SK-N-SH (cell line): ENCODE results near the gene MAGI2. TPM values are rescaled to one million over a fixed set of nuclear protein-coding genes. Genes with fewer than 3 reads are reported as not detected.

Experiments
- CTCF ChIA-PET: fragments of 300-600, 350-600 bp; formaldehyde crosslinking; extraction: SDS; loops from one replicate; lab custom pipeline; 2021; lab: Yijun Ruan, JAX
- POLR2A ChIA-PET: fragments of 350-600 bp; sonication (Branson Sonifier 250); formaldehyde crosslinking; extraction: SDS; loops from one replicate; lab custom pipeline; 2020; ENCODE audit warnings: antibody characterized with exemption, inconsistent platforms; lab: Yijun Ruan, JAX
- DNase-seq: peaks from one replicate; pipeline ENCODE4 v3.0.0; 2012
- H2AFZ ChIP-seq: fragments of 200-600 bp; sonication (generic); 2 replicates; pipeline ENCODE4 v1.8.1; 2016; ENCODE audit warnings: antibody characterized with exemption, mild to moderate bottlenecking, low read depth
- H3F3A ChIP-seq: fragments of 200-600 bp; sonication (generic); replicated peaks from 2 replicates; pipeline ENCODE3; 2016; ENCODE audit warnings: antibody characterized with exemption, mild to moderate bottlenecking; ENCODE audit not compliant: insufficient read depth
- H3K27ac ChIP-seq, 2 experiments: fragments of 200-500 bp in 1 of 2; fragments of 200-600 bp in 1 of 2; sonication (Bioruptor generic) in 1 of 2; sonication (generic), shearing (Covaris generic) in 1 of 2; 2 replicates each; pipeline versions ENCODE4 v1.5.1 to v1.6.1; 2014 to 2016; ENCODE audit warnings: low read depth in 2 of 2, inconsistent platforms in 1 of 2, low read length in 1 of 2, mild to moderate bottlenecking in 1 of 2, mixed read lengths in 1 of 2
- H3K27me3 ChIP-seq: fragments of 200-600 bp; sonication (generic), shearing (Covaris generic); 2 replicates; pipeline ENCODE4 v1.6.1; 2016; ENCODE audit warnings: mixed run types; ENCODE audit not compliant: insufficient read depth
- H3K36me3 ChIP-seq, 2 experiments: fragments of 200-500 bp in 1 of 2; fragments of 200-600 bp in 1 of 2; sonication (Bioruptor generic) in 1 of 2; sonication (generic) in 1 of 2; replicated peaks in 1 of 2; 2 replicates each; pipeline versions ENCODE3 to v1.5.1; 2014 to 2016; ENCODE audit warnings: low read length in 1 of 2, mild to moderate bottlenecking in 1 of 2; ENCODE audit not compliant: insufficient read depth in 2 of 2, control insufficient read depth in 1 of 2
- H3K4me1 ChIP-seq, 2 experiments: fragments of 200-500 bp in 1 of 2; fragments of 200-600 bp in 1 of 2; sonication (Bioruptor generic) in 1 of 2; sonication (generic), shearing (Covaris generic) in 1 of 2; 2 replicates each; pipeline versions ENCODE4 v1.5.1 to v1.6.1; 2014 to 2016; ENCODE audit warnings: low read depth in 1 of 2, low read length in 1 of 2, mixed run types in 1 of 2; ENCODE audit not compliant: insufficient read depth in 2 of 2, control insufficient read depth in 1 of 2
- H3K4me2 ChIP-seq: fragments of 200-600 bp; sonication (generic), shearing (Covaris generic); 2 replicates; pipeline ENCODE4 v1.6.1; 2017; ENCODE audit warnings: mixed run types
- H3K4me3 ChIP-seq, 2 experiments: fragments of 200-500 bp in 1 of 2; fragments of 200-600 bp in 1 of 2; sonication (Bioruptor generic) in 1 of 2; sonication (generic), shearing (Covaris generic) in 1 of 2; 2 replicates each; pipeline versions ENCODE4 v1.5.1 to v1.8.1; 2014 to 2016; ENCODE audit warnings: low read depth in 2 of 2, inconsistent platforms in 1 of 2, low read length in 1 of 2, mild to moderate bottlenecking in 1 of 2, mixed read lengths in 1 of 2, moderate library complexity in 1 of 2
- H3K79me2 ChIP-seq: fragments of 200-600 bp; sonication (generic); 2 replicates; pipeline ENCODE4 v1.8.1; 2017; ENCODE audit warnings: mild to moderate bottlenecking; ENCODE audit not compliant: insufficient read depth
- H3K9ac ChIP-seq: fragments of 200-600 bp; sonication (generic); 2 replicates; pipeline ENCODE4 v1.6.1; 2017; ENCODE audit warnings: mixed run types
- H3K9me2 ChIP-seq: fragments of 200-600 bp; sonication (generic); 2 replicates; pipeline ENCODE4 v1.6.1; 2017; ENCODE audit warnings: mixed run types
- H3K9me3 ChIP-seq: fragments of 200-600 bp; sonication (generic); 2 replicates; pipeline ENCODE4 v1.6.1; 2017; ENCODE audit warnings: mixed run types, mild to moderate bottlenecking, moderate library complexity
- H4K20me1 ChIP-seq: fragments of 200-600 bp; sonication (generic); 2 replicates; pipeline ENCODE4 v1.6.1; 2017; ENCODE audit warnings: mild to moderate bottlenecking, mixed run types; ENCODE audit not compliant: insufficient read depth
- CHD2 ChIP-seq: fragments of 150-350 bp; IDR thresholded peaks from 2 replicates; pipeline ENCODE4 v1.6.1; 2018; ENCODE audit warnings: low read length; ENCODE audit not compliant: partially characterized antibody
- CTCF ChIP-seq: fragments of 200-600 bp; sonication (generic); IDR thresholded peaks from 2 replicates; pipeline ENCODE4 v1.6.1; 2017; ENCODE audit warnings: antibody characterized with exemption, mild to moderate bottlenecking, moderate library complexity
- ELF1 ChIP-seq: IDR thresholded peaks from 2 replicates; pipeline ENCODE4 v1.4.0; 2012
- EZH2phosphoT487 ChIP-seq: fragments of 200-600 bp; sonication (generic); IDR thresholded peaks from 2 replicates; pipeline ENCODE4 v1.6.1; 2017; ENCODE audit warnings: low read depth, mixed run types, mild to moderate bottlenecking, antibody characterized with exemption, moderate library complexity, borderline replicate concordance
- FOXJ3 ChIP-seq: sonication (generic); formaldehyde crosslinking; IDR thresholded peaks from 2 replicates; pipeline ENCODE4 v1.5.1; 2020; ENCODE audit warnings: mild to moderate bottlenecking, missing genetic modification reagents
- FOXM1 ChIP-seq: IDR thresholded peaks from 2 replicates; pipeline ENCODE4 v1.4.0; 2012; ENCODE audit warnings: low read depth, mild to moderate bottlenecking
- JUND ChIP-seq: IDR thresholded peaks from 2 replicates; pipeline ENCODE4 v1.4.0; 2012
- NRF1 ChIP-seq: IDR thresholded peaks from 2 replicates; pipeline ENCODE4 v1.6.1; 2012; ENCODE audit warnings: low read depth, mild to moderate bottlenecking, low read length
- PBX3 ChIP-seq: IDR thresholded peaks from 2 replicates; pipeline ENCODE4; 2012
- POLR2AphosphoS5 ChIP-seq: IDR thresholded peaks from 2 replicates; pipeline ENCODE4 v1.6.1; 2012; ENCODE audit warnings: low read depth, low read length
- RCOR1 ChIP-seq: fragments of 150-350 bp; IDR thresholded peaks from 2 replicates; pipeline ENCODE4 v1.6.1; 2017; ENCODE audit warnings: antibody characterized with exemption, low read length
- REST ChIP-seq: IDR thresholded peaks from 2 replicates; pipeline ENCODE4 v1.6.1; 2012; ENCODE audit warnings: mild to moderate bottlenecking, low read depth, low read length, moderate library complexity
- TAF1 ChIP-seq: IDR thresholded peaks from 2 replicates; pipeline ENCODE4 v1.6.1; 2012; ENCODE audit warnings: low read depth, mild to moderate bottlenecking, low read length, moderate library complexity, borderline replicate concordance
- TCF12 ChIP-seq: IDR thresholded peaks from 2 replicates; pipeline ENCODE4 v1.4.0; 2012
- YY1 ChIP-seq: IDR thresholded peaks from 2 replicates; pipeline ENCODE4 v1.4.0; 2012; ENCODE audit warnings: low read depth, mild to moderate bottlenecking
- WGBS: methylation state at CpG from one replicate; pipeline ENCODE4 v1.1.6; 2017; ENCODE audit warnings: low lambda C conversion rate; 5-methylcytosine and 5-hydroxymethylcytosine counted together
- polyA plus RNA-seq, 3 experiments: library from polyadenylated mRNA; depleted of rRNA; stranded (reverse); fragments of >200 nt; gene quantifications; 2 replicates each; pipeline ENCODE4 v1.2.3, GENCODE V29; 2012
- TF ChIP-seq, protein P1 (sequence below): fragments of 150-350 bp; IDR thresholded peaks from 2 replicates; pipeline ENCODE4 v1.6.1; 2016; ENCODE audit warnings: mild to moderate bottlenecking, low read depth, low read length
- TF ChIP-seq, protein P2 (sequence below): fragments of 150-350 bp; IDR thresholded peaks from 2 replicates; pipeline ENCODE4 v1.6.1; 2017; ENCODE audit warnings: antibody characterized with exemption, low read length, low read depth, borderline replicate concordance
- TF ChIP-seq, protein P3 (sequence below): IDR thresholded peaks from 2 replicates; pipeline ENCODE4 v1.4.0; 2012; ENCODE audit warnings: low read depth, borderline replicate concordance

The MAGI2 gene
- polyA plus RNA-seq, 1 of the 3 experiments (the other 2 are of a cell fraction) = 1.1 TPM

GRCh38 chr7:78792624-78793023 lies 660.8 kb downstream of the MAGI2 start (continued):
- TF ChIP-seq REST = no peak

DNA sequence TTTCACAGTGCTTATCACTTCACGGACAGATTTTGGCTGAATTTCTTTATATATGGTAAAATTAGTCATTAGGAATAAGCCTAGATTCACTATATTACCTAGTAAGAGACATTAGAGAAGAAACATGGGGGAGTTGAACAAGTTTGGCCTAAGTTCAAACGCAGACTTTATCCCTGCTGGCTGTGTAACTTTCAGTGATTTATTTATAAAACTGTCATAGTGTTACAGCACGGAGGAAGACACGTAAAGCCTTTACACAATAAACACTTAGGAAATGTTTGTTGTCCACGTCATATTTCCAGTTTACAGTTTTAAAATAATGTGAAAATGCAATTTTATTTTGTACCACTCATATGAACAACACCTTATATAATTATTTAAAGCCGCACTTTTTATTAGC lies 661.5 kb downstream of the MAGI2 start:
- no peaks in the 10 kb centered on the region for H3K9me2 ChIP-seq
- no peaks in the 10 kb centered on the region for H3K27me3 ChIP-seq
- WGBS = 76% methylated on average over 6 of the region's 6 CpGs
- no peaks in the 10 kb centered on the region for H3K79me2 ChIP-seq
- H3K36me3 ChIP-seq = no peaks in the 10 kb centered on the region
- H3F3A ChIP-seq = no peaks in the 10 kb centered on the region
- no peak for DNase-seq
- H2AFZ ChIP-seq = no peak overlapping the region
- CTCF ChIA-PET = no interaction called here
- no peak overlapping the region for H3K4me3 ChIP-seq
- H3K9me3 ChIP-seq = peaks cover 4% of the 10 kb centered on the region; the same call in 1 of the 2 replicates
- H4K20me1 ChIP-seq = no peaks in the 10 kb centered on the region
- no peak overlapping the region for H3K9ac ChIP-seq
- no peak overlapping the region for H3K27ac ChIP-seq
- H3K4me1 ChIP-seq = no peaks in the 10 kb centered on the region; a peak in 2 of 4 replicates
- TF ChIP-seq POLR2AphosphoS5 (no peak), CHD2 (no peak), REST (no peak), ELF1 (no peak), JUND (no peak), FOXM1 (no peak), PBX3 (no peak), CTCF (no peak), EZH2phosphoT487 (no peak), NRF1 (no peak), YY1 (no peak), FOXJ3 (CRISPR knock-in tag) (no peak), TCF12 (no peak), TAF1 (no peak), RCOR1 (no peak)
- TF ChIP-seq, protein P1, sequence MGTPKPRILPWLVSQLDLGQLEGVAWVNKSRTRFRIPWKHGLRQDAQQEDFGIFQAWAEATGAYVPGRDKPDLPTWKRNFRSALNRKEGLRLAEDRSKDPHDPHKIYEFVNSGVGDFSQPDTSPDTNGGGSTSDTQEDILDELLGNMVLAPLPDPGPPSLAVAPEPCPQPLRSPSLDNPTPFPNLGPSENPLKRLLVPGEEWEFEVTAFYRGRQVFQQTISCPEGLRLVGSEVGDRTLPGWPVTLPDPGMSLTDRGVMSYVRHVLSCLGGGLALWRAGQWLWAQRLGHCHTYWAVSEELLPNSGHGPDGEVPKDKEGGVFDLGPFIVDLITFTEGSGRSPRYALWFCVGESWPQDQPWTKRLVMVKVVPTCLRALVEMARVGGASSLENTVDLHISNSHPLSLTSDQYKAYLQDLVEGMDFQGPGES = no peak
- TF ChIP-seq, protein P2, sequence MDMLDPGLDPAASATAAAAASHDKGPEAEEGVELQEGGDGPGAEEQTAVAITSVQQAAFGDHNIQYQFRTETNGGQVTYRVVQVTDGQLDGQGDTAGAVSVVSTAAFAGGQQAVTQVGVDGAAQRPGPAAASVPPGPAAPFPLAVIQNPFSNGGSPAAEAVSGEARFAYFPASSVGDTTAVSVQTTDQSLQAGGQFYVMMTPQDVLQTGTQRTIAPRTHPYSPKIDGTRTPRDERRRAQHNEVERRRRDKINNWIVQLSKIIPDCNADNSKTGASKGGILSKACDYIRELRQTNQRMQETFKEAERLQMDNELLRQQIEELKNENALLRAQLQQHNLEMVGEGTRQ = no peak
- TF ChIP-seq, protein P3, sequence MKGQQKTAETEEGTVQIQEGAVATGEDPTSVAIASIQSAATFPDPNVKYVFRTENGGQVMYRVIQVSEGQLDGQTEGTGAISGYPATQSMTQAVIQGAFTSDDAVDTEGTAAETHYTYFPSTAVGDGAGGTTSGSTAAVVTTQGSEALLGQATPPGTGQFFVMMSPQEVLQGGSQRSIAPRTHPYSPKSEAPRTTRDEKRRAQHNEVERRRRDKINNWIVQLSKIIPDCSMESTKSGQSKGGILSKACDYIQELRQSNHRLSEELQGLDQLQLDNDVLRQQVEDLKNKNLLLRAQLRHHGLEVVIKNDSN = no peak
- TF ChIP-seq, all 33 proteins: peak for 0
- H3K4me2 ChIP-seq = no peak overlapping the region
- POLR2A ChIA-PET = no interaction called here
